CD4-positive, alpha-beta T cell (primary cell): ENCODE measurements around the gene RBM42. TPM values are rescaled to one million over a fixed set of nuclear protein-coding genes. Genes with fewer than 3 reads are reported as not detected.

Experiments used
- ATAC-seq: fragments of 200-7000 bp; cut with Tn5 transposase; one replicate; pipeline ENCODE4 v1.10.0; 2022; ENCODE audit warnings: mild to moderate bottlenecking; ENCODE audit not compliant: poor library complexity
- CTCF ChIA-PET: fragments of 350-600 bp; sonication (Branson Sonifier 250); formaldehyde crosslinking; loops from one replicate; lab custom pipeline; 2021; ENCODE audit warnings: antibody characterized with exemption, inconsistent platforms; lab: Charles Lee
- POLR2A ChIA-PET: fragments of 350-600 bp; sonication (Branson Sonifier 250); formaldehyde crosslinking; loops from one replicate; lab custom pipeline; 2021; ENCODE audit warnings: antibody characterized with exemption, inconsistent platforms; lab: Charles Lee
- DNase-seq, 14 experiments: peaks; one replicate each; pipeline ENCODE4 v3.0.0-alpha.2; 2013 to 2020; ENCODE audit warnings: mixed read lengths in 2 of 14
- H3K27ac ChIP-seq, 2 donors: one replicate each; pipeline versions ENCODE4 v1.5.1 to v1.7.0; 2013; ENCODE audit warnings: low read length in 2 of 2, low read depth in 1 of 2, mild to moderate bottlenecking in 1 of 2
- H3K27me3 ChIP-seq, 2 experiments: 1 replicate in 1 of 2; 2 replicates in 1 of 2; pipeline versions ENCODE4 v1.6.1 to v1.7.0; 2013; ENCODE audit warnings: low read length in 2 of 2, control low read depth in 1 of 2, mild to moderate bottlenecking in 1 of 2, moderate library complexity in 1 of 2; ENCODE audit not compliant: insufficient read depth in 2 of 2, control insufficient read depth in 1 of 2
- H3K36me3 ChIP-seq: one replicate; pipeline ENCODE4 v1.6.1; 2013; ENCODE audit warnings: low read length, control low read depth; ENCODE audit not compliant: insufficient read depth
- H3K4me1 ChIP-seq: one replicate; pipeline ENCODE4 v1.6.1; 2013; ENCODE audit warnings: low read length, control low read depth; ENCODE audit not compliant: insufficient read depth
- H3K4me3 ChIP-seq: one replicate; pipeline ENCODE4 v1.5.1; 2013; ENCODE audit warnings: mild to moderate bottlenecking, low read length, moderate library complexity
- H3K9me3 ChIP-seq, 2 experiments: 1 replicate in 1 of 2; 2 replicates in 1 of 2; pipeline versions ENCODE4 v1.6.1 to v1.7.0; 2013; ENCODE audit warnings: low read length in 2 of 2, mild to moderate bottlenecking in 2 of 2, control low read depth in 1 of 2, moderate library complexity in 1 of 2; ENCODE audit not compliant: control insufficient read depth in 1 of 2, insufficient read depth in 1 of 2
- H3K27ac Mint-ChIP-seq: one replicate; pipeline ENCODE4 v1.8.0; 2020; ENCODE audit warnings: mixed read lengths
- H3K27me3 Mint-ChIP-seq: one replicate; pipeline ENCODE4 v1.8.0; 2021; ENCODE audit warnings: mixed read lengths
- H3K36me3 Mint-ChIP-seq: one replicate; pipeline ENCODE4 v1.8.0; 2021; ENCODE audit warnings: low read depth, mixed read lengths
- H3K4me1 Mint-ChIP-seq: one replicate; pipeline ENCODE4 v1.8.0; 2021; ENCODE audit warnings: low read depth, mixed read lengths
- H3K4me3 Mint-ChIP-seq: one replicate; pipeline ENCODE4 v1.8.0; 2020; ENCODE audit warnings: mild to moderate bottlenecking, mixed read lengths
- H3K9me3 Mint-ChIP-seq: one replicate; pipeline ENCODE4 v1.8.0; 2020; ENCODE audit warnings: mixed read lengths
- intact Hi-C, 2 experiments: fragments of 100-400 bp; cut with DNase I in 1 of 2; cut with micrococcal nuclease in 1 of 2; formaldehyde crosslinking; loops; one replicate each; pipeline versions ENCODE4 v1.15.1 to v1.9.0; 2023 to 2025; cut with DNase I, micrococcal nuclease
- total RNA-seq, 174 experiments: library from RNA in 2 of 174; stranded (reverse) in 2 of 174; gene quantifications; one replicate each; pipeline ENCODE4 v1.2.3 and lab custom pipeline; 2021 to 2026
- TF ChIP-seq, protein P1 (sequence below): fragments of 200-600 bp; IDR thresholded peaks from one replicate; pipeline ENCODE4 v1.8.0; 2022; ENCODE audit warnings: antibody characterized with exemption, mild to moderate bottlenecking

Gene RBM42
- total RNA-seq, 2 experiments from 2014 or later, result 45.7 to 48.8 TPM

DNA sequence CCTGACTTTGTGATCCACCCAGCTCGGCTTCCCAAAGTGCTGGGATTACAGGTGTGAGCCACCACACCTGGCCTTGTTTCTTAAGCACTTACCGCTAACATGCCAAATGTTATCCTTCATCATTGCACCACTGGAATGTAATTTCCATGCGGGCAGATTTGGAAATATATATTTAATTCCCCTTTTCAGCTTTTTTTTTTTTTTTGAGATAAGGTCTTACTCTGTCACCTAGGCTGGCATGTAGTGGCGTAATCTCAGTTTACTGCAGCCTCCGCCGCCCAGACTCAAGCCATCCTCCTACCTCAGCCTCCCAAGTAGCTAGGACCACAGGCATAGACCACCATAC lies 33.1 kb downstream of the RBM42 start:
- POLR2A ChIA-PET, result interaction anchor here (1.3 kb wide), 1 partner anchor 14 kb away, joined by 4 read pairs; the partner anchor contains the start of gene COX6B1
- no peaks in the 10 kb centered on the region for H3K27me3 Mint-ChIP-seq

DNA sequence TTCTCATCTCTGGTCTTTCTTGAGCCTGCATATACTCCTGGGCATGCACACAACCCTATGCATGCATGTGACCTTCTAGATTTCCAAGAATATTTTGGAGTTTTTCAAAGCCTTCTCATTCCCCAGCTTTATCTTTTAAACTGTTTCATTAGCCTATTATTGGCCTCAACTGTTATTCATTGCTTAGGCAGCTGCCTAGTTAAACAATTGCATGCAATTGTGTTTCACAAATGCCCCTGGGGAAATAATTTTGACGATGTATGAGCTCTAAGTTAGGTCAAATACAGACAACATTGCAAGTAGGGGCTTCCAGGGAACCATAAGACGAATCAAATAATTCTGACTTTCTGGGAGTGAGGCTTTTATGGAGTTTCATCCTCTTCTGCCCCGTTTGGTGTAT lies 35.1 kb downstream of the RBM42 start:
- H3K9me3 Mint-ChIP-seq, result no peaks in the 10 kb centered on the region
- intact Hi-C loops, result no loop called here
- no peaks in the 10 kb centered on the region for H3K4me1 ChIP-seq
- H3K27me3 Mint-ChIP-seq, result no peaks in the 10 kb centered on the region
- peaks cover 45% of the 10 kb centered on the region for H3K36me3 ChIP-seq
- H3K4me3 Mint-ChIP-seq, result no peak overlapping the region
- H3K4me1 Mint-ChIP-seq, result no peaks in the 10 kb centered on the region
- ChIA-PET POLR2A (no interaction called here), CTCF (no interaction called here)
- H3K36me3 Mint-ChIP-seq, result peaks cover 42% of the 10 kb centered on the region
- no peak overlapping the region for H3K27ac ChIP-seq
- no peaks in the 10 kb centered on the region for H3K9me3 ChIP-seq
- ATAC-seq (no peak), DNase-seq (no peak)
- no peak overlapping the region for H3K27ac Mint-ChIP-seq
- TF ChIP-seq, protein P1, sequence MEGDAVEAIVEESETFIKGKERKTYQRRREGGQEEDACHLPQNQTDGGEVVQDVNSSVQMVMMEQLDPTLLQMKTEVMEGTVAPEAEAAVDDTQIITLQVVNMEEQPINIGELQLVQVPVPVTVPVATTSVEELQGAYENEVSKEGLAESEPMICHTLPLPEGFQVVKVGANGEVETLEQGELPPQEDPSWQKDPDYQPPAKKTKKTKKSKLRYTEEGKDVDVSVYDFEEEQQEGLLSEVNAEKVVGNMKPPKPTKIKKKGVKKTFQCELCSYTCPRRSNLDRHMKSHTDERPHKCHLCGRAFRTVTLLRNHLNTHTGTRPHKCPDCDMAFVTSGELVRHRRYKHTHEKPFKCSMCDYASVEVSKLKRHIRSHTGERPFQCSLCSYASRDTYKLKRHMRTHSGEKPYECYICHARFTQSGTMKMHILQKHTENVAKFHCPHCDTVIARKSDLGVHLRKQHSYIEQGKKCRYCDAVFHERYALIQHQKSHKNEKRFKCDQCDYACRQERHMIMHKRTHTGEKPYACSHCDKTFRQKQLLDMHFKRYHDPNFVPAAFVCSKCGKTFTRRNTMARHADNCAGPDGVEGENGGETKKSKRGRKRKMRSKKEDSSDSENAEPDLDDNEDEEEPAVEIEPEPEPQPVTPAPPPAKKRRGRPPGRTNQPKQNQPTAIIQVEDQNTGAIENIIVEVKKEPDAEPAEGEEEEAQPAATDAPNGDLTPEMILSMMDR, result no peak
- no peak overlapping the region for H3K4me3 ChIP-seq
- H3K27me3 ChIP-seq, result no peaks in the 10 kb centered on the region

More for the DNA sequence above, 33.1 kb downstream of the RBM42 start:
- H3K4me1 Mint-ChIP-seq, result peaks cover 6% of the 10 kb centered on the region
- no peaks in the 10 kb centered on the region for H3K27me3 ChIP-seq
- CTCF ChIA-PET, result no interaction called here
- H3K36me3 ChIP-seq, result peaks cover 65% of the 10 kb centered on the region
- no peaks in the 10 kb centered on the region for H3K9me3 ChIP-seq
- no peaks in the 10 kb centered on the region for H3K9me3 Mint-ChIP-seq
- no peaks in the 10 kb centered on the region for H3K4me1 ChIP-seq
- no peak overlapping the region for H3K27ac Mint-ChIP-seq
- H3K4me3 ChIP-seq, result no peak overlapping the region
- H3K36me3 Mint-ChIP-seq, result peaks cover 60% of the 10 kb centered on the region
- no peak overlapping the region for H3K27ac ChIP-seq
- TF ChIP-seq, protein P1, result no peak
- no peak for DNase-seq
- H3K4me3 Mint-ChIP-seq, result no peak overlapping the region
- ATAC-seq, result no peak
- intact Hi-C loops, result no loop called here

DNA sequence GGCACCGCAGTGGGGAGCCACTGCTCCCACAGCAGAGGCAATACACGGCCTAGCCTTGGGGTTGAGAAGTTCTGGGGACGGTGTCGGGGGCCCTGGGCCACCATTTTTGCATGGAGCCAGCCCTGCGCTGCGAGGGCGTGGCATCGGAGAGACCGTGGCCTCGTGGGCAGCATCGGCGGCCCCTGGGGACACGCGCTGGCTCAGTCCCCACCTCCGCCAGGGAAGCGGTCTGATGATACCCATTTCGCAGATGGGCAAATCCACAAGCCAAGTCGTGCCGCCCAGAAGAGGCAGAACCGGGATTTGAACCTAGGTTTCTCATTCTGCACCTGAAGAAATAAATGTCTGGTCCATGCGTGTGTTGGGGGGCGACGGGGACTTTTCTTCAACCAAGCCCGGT lies 36.3 kb downstream of the RBM42 start:
- POLR2A ChIA-PET, result no interaction called here
- peaks cover 34% of the 10 kb centered on the region for H3K36me3 Mint-ChIP-seq
- no peak for ATAC-seq

More for the DNA sequence above, 36.3 kb downstream of the RBM42 start:
- Mint-ChIP-seq H3K27me3 (peaks cover 6% of the 10 kb centered on the region), H3K4me1 (no peaks in the 10 kb centered on the region), H3K4me3 (no peak overlapping the region), H3K9me3 (no peaks in the 10 kb centered on the region), H3K27ac (no peak overlapping the region)
- no peaks in the 10 kb centered on the region for H3K4me1 ChIP-seq
- intact Hi-C loops, result no loop called here
- no peak overlapping the region for H3K27ac ChIP-seq
- DNase-seq, result no peak
- H3K9me3 ChIP-seq, result no peaks in the 10 kb centered on the region
- CTCF ChIA-PET, result no interaction called here
- H3K4me3 ChIP-seq, result no peak overlapping the region
- TF ChIP-seq, protein P1, result no peak
- H3K36me3 ChIP-seq, result peaks cover 35% of the 10 kb centered on the region
- H3K27me3 ChIP-seq, result peaks cover 4 to 6% of the 10 kb centered on the region in 2 experiments
